Measurements from ENCODE around the gene CYP2C8.

DNA sequence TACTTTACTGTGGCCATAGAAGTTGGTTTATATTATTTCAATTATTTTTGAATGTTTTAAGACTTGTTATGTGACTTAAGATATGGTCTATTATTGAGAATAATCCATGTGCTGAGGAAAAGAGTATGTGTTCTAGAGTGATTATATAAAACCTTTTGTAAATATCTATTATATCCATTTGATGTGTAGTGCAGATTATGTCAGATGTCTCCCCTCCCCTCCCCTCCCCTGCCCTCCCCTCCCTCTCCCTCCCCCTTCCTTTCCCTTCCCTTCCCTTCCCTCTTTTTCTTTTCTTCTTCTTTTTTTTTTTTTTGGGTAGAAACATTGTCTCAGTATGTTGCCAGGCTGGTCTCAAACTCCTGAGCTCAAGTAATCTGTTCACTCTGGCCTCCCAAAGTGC, 8.3 kb upstream of the CYP2C8 start:
- no peak for TF ChIP-seq CTCF (IDR thresholded peaks at IDR 0.05; ENCODE audit: insufficient read depth, low read length, poor library complexity, severe bottlenecking)
- no peak for TF ChIP-seq EZH2phosphoT487 (conservative IDR thresholded peaks at IDR 0.05; ENCODE audit: low read length)

Data from SU-DHL-6 (cell line).